Body of pancreas (tissue), 4 donors: Measurements from ENCODE around the gene ZFAND3.

Experiments used
- CTCF ChIP-seq, 7 experiments: fragments of 450-650 bp in 4 of 7; fragments of 200-600 bp in 3 of 7; sonication (generic) in 3 of 7; IDR thresholded peaks; one replicate each; pipeline ENCODE4 v1.5.1; 2016 to 2019; ENCODE audit warnings: antibody characterized with exemption in 7 of 7
- POLR2A ChIP-seq, 3 donors: fragments of 450-650 bp; IDR thresholded peaks; one replicate each; pipeline ENCODE4 v1.6.1; 2016; ENCODE audit warnings: antibody characterized with exemption in 3 of 3, mild to moderate bottlenecking in 2 of 3

- no peak for TF ChIP-seq CTCF (IDR thresholded peaks at IDR 0.05)
- TF ChIP-seq POLR2A (IDR thresholded peaks at IDR 0.05) = no peak
Measured at GRCh38 chr6:38004908-38005307, 185.4 kb downstream of the ZFAND3 start.
